ENCODE data around the gene CCDC134.

Gene CCDC134

DNA sequence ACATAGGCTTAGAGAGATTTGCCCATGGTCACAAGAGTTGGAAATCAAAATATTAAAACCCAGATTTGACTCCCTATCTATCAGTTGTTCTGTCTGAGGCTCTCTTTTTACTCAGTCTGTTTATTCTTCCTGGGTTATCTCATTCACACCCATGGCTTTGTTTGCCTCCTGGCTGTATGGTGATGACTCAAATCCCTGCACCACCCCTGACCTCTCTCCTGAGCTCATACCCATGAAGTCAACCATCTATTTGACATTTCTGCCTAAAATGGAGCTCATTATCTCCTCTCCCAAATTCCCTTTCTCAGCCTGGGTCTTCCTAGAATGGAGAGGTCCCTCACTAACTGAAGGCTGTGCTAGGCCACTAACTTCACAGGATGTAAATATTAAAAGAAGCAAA, 27.8 kb upstream of the CCDC134 start:
- Histone ChIP-seq H3K9me3 (replicated peaks; ENCODE audit: low read length) (no peaks in the 10 kb centered on the region), H3K27me3 (ENCODE audit: control insufficient read depth, insufficient read depth, low read length) (peaks cover 11% of the 10 kb centered on the region), H3K4me2 (ENCODE audit: low read length) (no peak overlapping the region), H3K4me3 (ENCODE audit: low read length) (no peak overlapping the region), H3K36me3 (ENCODE audit: insufficient read depth, low read length) (no peaks in the 10 kb centered on the region), H3K9ac (ENCODE audit: low read depth, low read length) (no peak overlapping the region), H3K4me1 (ENCODE audit: control insufficient read depth, insufficient read depth, low read length) (no peaks in the 10 kb centered on the region)

- H3K9ac ChIP-seq (ENCODE audit: low read depth, low read length) = no peak overlapping the region
- H3K9me3 ChIP-seq (replicated peaks; ENCODE audit: low read length) = no peaks in the 10 kb centered on the region
- H3K27me3 ChIP-seq (ENCODE audit: control insufficient read depth, insufficient read depth, low read length) = peaks cover 11% of the 10 kb centered on the region
- H3K4me1 ChIP-seq (ENCODE audit: control insufficient read depth, insufficient read depth, low read length) = no peaks in the 10 kb centered on the region
- no peak overlapping the region for H3K4me2 ChIP-seq (ENCODE audit: low read length)
- H3K36me3 ChIP-seq (ENCODE audit: insufficient read depth, low read length) = no peaks in the 10 kb centered on the region
- no peak overlapping the region for H3K4me3 ChIP-seq (ENCODE audit: low read length)
Observed at GRCh38 chr22:41775338-41775737, 25.1 kb upstream of the CCDC134 start.

GRCh38 chr22:41775976-41776375, 24.5 kb upstream of the CCDC134 start:
- Histone ChIP-seq H3K9ac (ENCODE audit: low read depth, low read length) (no peak overlapping the region), H3K27me3 (ENCODE audit: control insufficient read depth, insufficient read depth, low read length) (peaks cover 11% of the 10 kb centered on the region), H3K4me2 (ENCODE audit: low read length) (no peak overlapping the region), H3K4me1 (ENCODE audit: control insufficient read depth, insufficient read depth, low read length) (no peaks in the 10 kb centered on the region), H3K4me3 (ENCODE audit: low read length) (no peak overlapping the region), H3K9me3 (replicated peaks; ENCODE audit: low read length) (no peaks in the 10 kb centered on the region), H3K36me3 (ENCODE audit: insufficient read depth, low read length) (no peaks in the 10 kb centered on the region)

DNA sequence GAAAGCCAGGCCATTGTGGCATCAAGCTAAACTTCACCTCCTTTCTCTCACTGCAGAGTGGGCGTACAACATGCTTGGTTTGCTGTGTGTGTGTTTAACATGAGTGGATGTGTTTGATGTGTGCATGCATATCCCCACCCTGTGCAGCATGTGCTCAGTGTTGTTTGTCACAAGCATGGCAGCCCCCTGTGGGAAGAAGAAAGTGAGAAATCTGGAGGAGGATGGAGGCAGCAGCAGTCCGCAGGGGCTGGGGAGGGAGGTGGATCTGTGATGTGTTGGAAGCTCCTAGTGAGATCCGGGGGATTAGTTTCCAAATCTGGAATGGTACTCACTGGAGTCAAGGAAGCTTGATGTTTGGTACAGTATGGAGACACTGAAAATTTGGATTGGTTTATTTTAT, 24.1 kb upstream of the CCDC134 start:
- Histone ChIP-seq H3K36me3 (ENCODE audit: insufficient read depth, low read length) (no peaks in the 10 kb centered on the region), H3K4me2 (ENCODE audit: low read length) (no peak overlapping the region), H3K27me3 (ENCODE audit: control insufficient read depth, insufficient read depth, low read length) (peaks cover 11% of the 10 kb centered on the region), H3K9me3 (replicated peaks; ENCODE audit: low read length) (no peaks in the 10 kb centered on the region), H3K4me3 (ENCODE audit: low read length) (no peak overlapping the region), H3K9ac (ENCODE audit: low read depth, low read length) (no peak overlapping the region), H3K4me1 (ENCODE audit: control insufficient read depth, insufficient read depth, low read length) (no peaks in the 10 kb centered on the region)

- Histone ChIP-seq H3K4me3 (ENCODE audit: low read length) (no peak overlapping the region), H3K9me3 (replicated peaks; ENCODE audit: low read length) (no peaks in the 10 kb centered on the region), H3K27me3 (ENCODE audit: control insufficient read depth, insufficient read depth, low read length) (peaks cover 11% of the 10 kb centered on the region), H3K36me3 (ENCODE audit: insufficient read depth, low read length) (no peaks in the 10 kb centered on the region), H3K4me1 (ENCODE audit: control insufficient read depth, insufficient read depth, low read length) (no peaks in the 10 kb centered on the region), H3K4me2 (ENCODE audit: low read length) (no peak overlapping the region), H3K9ac (ENCODE audit: low read depth, low read length) (no peak overlapping the region)
Observed at GRCh38 chr22:41777749-41778425, 22.6 kb upstream of the CCDC134 start.

DNA sequence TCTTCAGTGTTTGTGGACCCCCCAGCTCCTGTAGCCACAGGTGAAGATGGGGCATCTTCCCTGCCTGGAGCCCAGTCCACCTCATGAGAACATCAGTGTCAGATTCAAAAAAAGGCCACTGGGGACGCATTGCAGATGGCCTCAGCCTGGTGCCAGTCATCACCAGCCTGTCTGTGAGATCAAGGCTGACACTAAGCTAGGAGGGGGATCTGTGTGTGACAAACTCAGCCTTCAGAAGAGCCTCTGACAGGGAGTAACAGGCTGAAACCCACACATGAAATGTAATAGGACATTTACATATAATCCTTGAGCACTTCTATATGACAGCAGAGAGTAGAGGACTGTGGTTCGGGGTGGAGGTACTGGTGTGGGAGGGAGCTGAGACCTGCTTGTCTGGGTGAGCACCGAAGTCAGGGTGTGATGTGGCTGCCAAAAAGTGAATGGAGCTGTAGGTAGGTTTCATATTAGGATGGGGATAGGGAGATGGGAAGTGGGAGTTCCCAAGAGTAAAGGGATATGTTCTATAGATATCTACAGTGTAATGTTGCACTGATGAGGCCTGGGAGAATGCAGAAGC, 20.5 kb upstream of the CCDC134 start:
- Histone ChIP-seq H3K4me2 (ENCODE audit: low read length) (no peak overlapping the region), H3K4me1 (ENCODE audit: control insufficient read depth, insufficient read depth, low read length) (no peaks in the 10 kb centered on the region), H3K9ac (ENCODE audit: low read depth, low read length) (no peak overlapping the region), H3K4me3 (ENCODE audit: low read length) (no peak overlapping the region), H3K36me3 (ENCODE audit: insufficient read depth, low read length) (no peaks in the 10 kb centered on the region), H3K9me3 (replicated peaks; ENCODE audit: low read length) (no peaks in the 10 kb centered on the region), H3K27me3 (ENCODE audit: control insufficient read depth, insufficient read depth, low read length) (peaks cover 3% of the 10 kb centered on the region)

- no peak overlapping the region for H3K4me2 ChIP-seq (ENCODE audit: low read length)
- H3K36me3 ChIP-seq (ENCODE audit: insufficient read depth, low read length) = no peaks in the 10 kb centered on the region
- H3K4me1 ChIP-seq (ENCODE audit: control insufficient read depth, insufficient read depth, low read length) = no peaks in the 10 kb centered on the region
- H3K4me3 ChIP-seq (ENCODE audit: low read length) = no peak overlapping the region
- H3K9me3 ChIP-seq (replicated peaks; ENCODE audit: low read length) = no peaks in the 10 kb centered on the region
- peaks cover 1% of the 10 kb centered on the region for H3K27me3 ChIP-seq (ENCODE audit: control insufficient read depth, insufficient read depth, low read length)
- no peak overlapping the region for H3K9ac ChIP-seq (ENCODE audit: low read depth, low read length)
Observed at GRCh38 chr22:41780746-41781505, 19.6 kb upstream of the CCDC134 start.

- H3K4me2 ChIP-seq (ENCODE audit: low read length) = no peak overlapping the region
- H3K27me3 ChIP-seq (ENCODE audit: control insufficient read depth, insufficient read depth, low read length) = no peaks in the 10 kb centered on the region
- no peak overlapping the region for H3K4me3 ChIP-seq (ENCODE audit: low read length)
- H3K9ac ChIP-seq (ENCODE audit: low read depth, low read length) = no peak overlapping the region
- H3K4me1 ChIP-seq (ENCODE audit: control insufficient read depth, insufficient read depth, low read length) = no peaks in the 10 kb centered on the region
- H3K9me3 ChIP-seq (replicated peaks; ENCODE audit: low read length) = no peaks in the 10 kb centered on the region
- H3K36me3 ChIP-seq (ENCODE audit: insufficient read depth, low read length) = no peaks in the 10 kb centered on the region
Observed at GRCh38 chr22:41781507-41781906, 19.0 kb upstream of the CCDC134 start.

DNA sequence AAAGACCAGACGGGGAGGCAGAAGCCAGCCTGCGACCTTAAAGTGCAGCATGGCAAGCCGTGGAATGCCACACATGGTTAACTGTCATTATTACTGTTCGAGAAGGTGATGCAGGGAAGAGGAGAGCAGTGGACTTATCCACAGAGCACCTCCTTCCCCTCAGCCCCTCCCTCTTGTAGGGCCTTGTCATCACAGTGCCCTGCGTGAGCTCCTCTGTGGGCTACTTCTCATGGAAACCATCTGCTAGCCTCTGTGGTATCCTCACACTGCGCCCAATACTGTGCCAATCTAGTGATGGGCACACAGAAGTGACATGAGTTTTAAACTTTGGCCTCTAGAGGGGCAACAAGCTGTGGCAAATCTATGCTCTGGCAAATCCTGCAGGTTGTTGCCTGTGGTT, 18.2 kb upstream of the CCDC134 start:
- H3K4me2 ChIP-seq (ENCODE audit: low read length) = no peak overlapping the region
- H3K36me3 ChIP-seq (ENCODE audit: insufficient read depth, low read length) = no peaks in the 10 kb centered on the region
- H3K27me3 ChIP-seq (ENCODE audit: control insufficient read depth, insufficient read depth, low read length) = no peaks in the 10 kb centered on the region
- H3K4me1 ChIP-seq (ENCODE audit: control insufficient read depth, insufficient read depth, low read length) = no peaks in the 10 kb centered on the region
- no peak overlapping the region for H3K9ac ChIP-seq (ENCODE audit: low read depth, low read length)
- H3K9me3 ChIP-seq (replicated peaks; ENCODE audit: low read length) = no peaks in the 10 kb centered on the region
- H3K4me3 ChIP-seq (ENCODE audit: low read length) = no peak overlapping the region

DNA sequence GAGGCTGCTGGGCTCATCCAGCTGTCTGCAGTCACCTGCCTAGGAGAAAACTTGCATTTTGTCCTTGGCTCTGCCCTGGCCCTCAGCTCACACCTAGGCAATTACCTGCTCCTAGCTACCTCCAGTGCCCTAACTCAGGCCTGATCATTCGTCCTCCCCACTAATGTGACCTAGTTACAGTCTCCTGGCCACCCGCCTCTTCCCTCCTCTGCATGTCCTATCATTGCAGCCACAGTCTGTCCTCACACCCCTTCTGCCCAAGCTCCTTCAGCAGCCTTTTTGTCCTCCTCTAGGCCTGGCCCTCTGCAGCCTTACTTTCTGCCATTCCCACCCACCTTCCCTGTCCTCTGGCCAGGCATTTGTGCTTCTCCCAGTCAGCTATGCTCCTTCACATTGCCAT, 17.7 kb upstream of the CCDC134 start:
- Histone ChIP-seq H3K4me2 (ENCODE audit: low read length) (no peak overlapping the region), H3K27me3 (ENCODE audit: control insufficient read depth, insufficient read depth, low read length) (no peaks in the 10 kb centered on the region), H3K9ac (ENCODE audit: low read depth, low read length) (no peak overlapping the region), H3K9me3 (replicated peaks; ENCODE audit: low read length) (no peaks in the 10 kb centered on the region), H3K4me1 (ENCODE audit: control insufficient read depth, insufficient read depth, low read length) (no peaks in the 10 kb centered on the region), H3K36me3 (ENCODE audit: insufficient read depth, low read length) (no peaks in the 10 kb centered on the region), H3K4me3 (ENCODE audit: low read length) (no peak overlapping the region)

GRCh38 chr22:41787331-41787730, 13.1 kb upstream of the CCDC134 start:
- H3K4me2 ChIP-seq (ENCODE audit: low read length) = no peak overlapping the region
- H3K9ac ChIP-seq (ENCODE audit: low read depth, low read length) = no peak overlapping the region
- H3K36me3 ChIP-seq (ENCODE audit: insufficient read depth, low read length) = no peaks in the 10 kb centered on the region
- peaks cover 9% of the 10 kb centered on the region for H3K27me3 ChIP-seq (ENCODE audit: control insufficient read depth, insufficient read depth, low read length)
- no peaks in the 10 kb centered on the region for H3K4me1 ChIP-seq (ENCODE audit: control insufficient read depth, insufficient read depth, low read length)
- no peaks in the 10 kb centered on the region for H3K9me3 ChIP-seq (replicated peaks; ENCODE audit: low read length)
- H3K4me3 ChIP-seq (ENCODE audit: low read length) = no peak overlapping the region

DNA sequence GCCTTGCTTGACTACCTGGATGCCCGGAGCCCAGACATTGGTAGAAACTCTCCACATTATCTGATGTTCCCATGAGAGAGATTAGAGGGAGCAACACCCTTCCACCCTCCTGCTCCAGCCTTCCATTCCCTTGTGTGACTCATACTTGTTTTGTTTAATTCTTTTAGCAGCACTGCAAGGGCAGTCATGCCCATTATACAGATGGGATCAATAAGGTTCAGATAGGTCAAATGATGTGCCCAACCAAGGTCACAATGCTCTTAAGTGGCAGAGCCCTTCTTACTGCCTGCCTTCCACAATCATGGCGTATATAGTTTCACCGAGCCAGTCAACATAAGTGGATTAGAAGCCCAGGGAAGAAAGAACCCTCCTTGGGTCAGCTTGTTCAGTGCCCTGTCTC, 6.6 kb upstream of the CCDC134 start:
- Histone ChIP-seq H3K9me3 (replicated peaks; ENCODE audit: low read length) (no peaks in the 10 kb centered on the region), H3K4me3 (ENCODE audit: low read length) (no peak overlapping the region), H3K4me1 (ENCODE audit: control insufficient read depth, insufficient read depth, low read length) (no peaks in the 10 kb centered on the region), H3K27me3 (ENCODE audit: control insufficient read depth, insufficient read depth, low read length) (peaks cover 9% of the 10 kb centered on the region), H3K4me2 (ENCODE audit: low read length) (no peak overlapping the region), H3K9ac (ENCODE audit: low read depth, low read length) (no peak overlapping the region), H3K36me3 (ENCODE audit: insufficient read depth, low read length) (no peaks in the 10 kb centered on the region)
